Left ventricle myocardium inferior (tissue), 1 donor: Measurements from ENCODE around the gene ACOX3. TPM values are rescaled to one million over a fixed set of nuclear protein-coding genes. Genes with fewer than 3 reads are reported as not detected.

Source experiments
- DNase-seq: peaks from one replicate; pipeline ENCODE4 v3.0.0-alpha.2; 2020
- H3K27ac ChIP-seq: fragments of 200-600 bp; replicated peaks from 2 replicates; pipeline ENCODE4 v1.8.0; 2021
- H3K27me3 ChIP-seq: fragments of 200-600 bp; 2 replicates; pipeline ENCODE4 v1.8.0; 2021; ENCODE audit warnings: low read depth
- H3K36me3 ChIP-seq: fragments of 200-600 bp; 2 replicates; pipeline ENCODE4 v1.8.0; 2021
- H3K4me1 ChIP-seq: fragments of 200-600 bp; 2 replicates; pipeline ENCODE4 v1.8.0; 2021
- H3K4me3 ChIP-seq: fragments of 200-600 bp; 2 replicates; pipeline ENCODE4 v1.8.0; 2021; ENCODE audit warnings: mild to moderate bottlenecking, moderate library complexity
- H3K9me3 ChIP-seq: fragments of 200-600 bp; replicated peaks from 2 replicates; pipeline ENCODE4 v1.8.0; 2021
- intact Hi-C: fragments of 100-400 bp; cut with micrococcal nuclease; formaldehyde crosslinking; loops from one replicate; pipeline ENCODE4 v1.11.0; 2022
- total RNA-seq: library from RNA; stranded (reverse); fragmentation: NEBNext Ultra II Directional; extraction: Animal tissue kit (Norgen Biotek cat#: 25700); gene quantifications from one replicate; pipeline ENCODE4 v1.2.1, GENCODE V29; 2021
- TF ChIP-seq, protein P1 (sequence below): fragments of 200-600 bp; IDR thresholded peaks from 2 replicates; pipeline ENCODE4 v1.8.0; 2021; ENCODE audit warnings: antibody characterized with exemption, mild to moderate bottlenecking, borderline replicate concordance
- donor health status: DM: no; HTN: yes; CAD: no; lungs with severe emphysema.

ACOX3 gene
- total RNA-seq, 1 donor from 2014 or later, result 22.0 TPM

DNA sequence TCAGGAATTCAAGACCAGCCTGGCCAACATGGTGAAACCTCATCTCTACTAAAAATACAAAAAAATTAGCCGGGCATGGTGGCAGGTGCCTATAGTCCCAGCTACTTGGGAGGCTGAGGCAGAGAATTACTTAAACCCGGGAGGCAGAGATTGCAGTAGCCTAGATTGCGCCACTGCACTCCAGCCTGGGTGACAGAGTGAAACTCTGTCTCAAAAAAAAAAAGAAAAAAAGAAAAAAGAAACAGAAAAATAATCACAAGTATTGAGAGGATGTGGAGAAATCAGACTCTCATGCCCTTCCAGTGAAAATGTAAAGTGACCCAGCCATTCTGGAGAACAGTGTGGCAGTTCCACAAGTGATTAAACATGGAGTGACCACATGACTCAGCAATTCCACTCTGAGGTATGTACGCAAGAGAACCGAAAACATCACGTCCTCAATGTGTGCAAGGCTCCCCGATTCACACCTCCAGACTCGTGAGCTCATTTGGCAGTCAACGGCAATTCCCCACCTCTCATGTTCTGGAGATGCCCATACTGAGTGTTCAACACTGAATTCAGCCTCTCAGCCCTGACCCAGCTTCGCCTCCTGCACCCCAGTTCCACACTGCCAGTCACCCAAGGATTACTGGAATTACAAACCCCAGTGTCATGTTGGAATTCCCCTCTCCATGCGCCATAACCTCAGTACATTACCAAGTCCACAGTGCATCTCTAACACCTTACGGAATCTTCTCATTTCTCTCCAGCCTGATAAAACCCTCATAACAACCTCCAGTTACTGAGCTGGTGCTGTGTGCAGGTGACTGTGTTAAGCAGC, 21.1 kb downstream of the ACOX3 start:
- no peaks in the 10 kb centered on the region for H3K27me3 ChIP-seq
- peaks cover 29% of the 10 kb centered on the region for H3K36me3 ChIP-seq
- H3K4me3 ChIP-seq, result no peak overlapping the region
- no peak for DNase-seq
- peak overlapping the region; percentile 73 for H3K27ac ChIP-seq
- intact Hi-C loops, result no loop called here
- peaks cover 2% of the 10 kb centered on the region for H3K9me3 ChIP-seq
- H3K4me1 ChIP-seq, result peaks cover 32% of the 10 kb centered on the region
- TF ChIP-seq, protein P1, sequence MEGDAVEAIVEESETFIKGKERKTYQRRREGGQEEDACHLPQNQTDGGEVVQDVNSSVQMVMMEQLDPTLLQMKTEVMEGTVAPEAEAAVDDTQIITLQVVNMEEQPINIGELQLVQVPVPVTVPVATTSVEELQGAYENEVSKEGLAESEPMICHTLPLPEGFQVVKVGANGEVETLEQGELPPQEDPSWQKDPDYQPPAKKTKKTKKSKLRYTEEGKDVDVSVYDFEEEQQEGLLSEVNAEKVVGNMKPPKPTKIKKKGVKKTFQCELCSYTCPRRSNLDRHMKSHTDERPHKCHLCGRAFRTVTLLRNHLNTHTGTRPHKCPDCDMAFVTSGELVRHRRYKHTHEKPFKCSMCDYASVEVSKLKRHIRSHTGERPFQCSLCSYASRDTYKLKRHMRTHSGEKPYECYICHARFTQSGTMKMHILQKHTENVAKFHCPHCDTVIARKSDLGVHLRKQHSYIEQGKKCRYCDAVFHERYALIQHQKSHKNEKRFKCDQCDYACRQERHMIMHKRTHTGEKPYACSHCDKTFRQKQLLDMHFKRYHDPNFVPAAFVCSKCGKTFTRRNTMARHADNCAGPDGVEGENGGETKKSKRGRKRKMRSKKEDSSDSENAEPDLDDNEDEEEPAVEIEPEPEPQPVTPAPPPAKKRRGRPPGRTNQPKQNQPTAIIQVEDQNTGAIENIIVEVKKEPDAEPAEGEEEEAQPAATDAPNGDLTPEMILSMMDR, result no peak

DNA sequence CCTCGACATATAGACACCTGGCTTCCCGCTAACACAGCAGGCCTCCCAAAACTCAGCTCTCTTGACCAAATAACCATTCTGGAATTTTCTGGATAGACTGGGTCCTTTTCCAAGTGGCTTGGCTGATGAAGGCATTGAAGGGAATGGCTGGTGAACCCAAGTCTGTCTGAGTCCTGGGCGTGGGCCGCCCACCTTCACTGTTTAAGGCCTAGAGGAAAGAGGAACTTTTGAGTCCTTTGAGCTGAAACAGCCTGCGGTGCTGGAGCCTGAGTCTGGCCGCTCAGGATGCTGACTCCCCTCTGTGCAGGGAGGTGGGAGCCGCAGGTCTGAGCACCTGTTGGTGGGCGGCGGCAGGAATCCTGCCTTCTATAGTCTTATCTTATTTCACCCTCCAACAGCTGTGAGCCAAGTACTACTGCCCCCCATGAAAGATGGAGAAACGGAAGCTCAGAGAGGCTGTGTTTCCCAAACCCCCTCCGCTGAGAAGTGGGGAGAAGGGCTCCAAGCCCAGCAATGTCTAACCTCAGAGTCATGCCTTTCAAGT, 23.4 kb downstream of the ACOX3 start:
- H3K27me3 ChIP-seq, result no peaks in the 10 kb centered on the region
- H3K27ac ChIP-seq, result no peak overlapping the region
- TF ChIP-seq, protein P1, result no peak
- intact Hi-C loops, result no loop called here
- H3K9me3 ChIP-seq, result peaks cover 2% of the 10 kb centered on the region
- H3K36me3 ChIP-seq, result peaks cover 35% of the 10 kb centered on the region
- no peak overlapping the region for H3K4me3 ChIP-seq
- peaks cover 15% of the 10 kb centered on the region for H3K4me1 ChIP-seq
- no peak for DNase-seq

DNA sequence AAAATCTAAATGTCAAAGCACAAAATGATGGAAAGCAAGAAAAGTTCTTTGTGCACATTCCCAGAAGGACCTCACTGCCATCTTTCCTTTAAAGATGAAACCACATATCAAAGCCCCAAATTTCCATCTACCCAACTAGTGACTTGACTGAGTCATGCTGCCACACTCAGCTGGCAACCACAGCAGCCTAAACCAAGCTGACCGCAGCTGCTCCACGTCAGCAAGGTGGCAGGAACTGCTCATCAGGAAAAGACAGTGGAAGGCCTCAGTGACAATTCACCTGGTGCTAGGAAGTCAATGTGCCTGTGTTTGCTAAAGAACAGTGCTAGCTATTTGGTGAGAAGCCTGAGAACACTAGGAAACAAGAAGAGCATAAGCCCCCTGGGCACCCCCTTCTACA, 26.1 kb downstream of the ACOX3 start:
- Histone ChIP-seq H3K4me1 (peaks cover 24% of the 10 kb centered on the region), H3K27me3 (no peaks in the 10 kb centered on the region), H3K9me3 (no peaks in the 10 kb centered on the region), H3K36me3 (peaks cover 45% of the 10 kb centered on the region), H3K4me3 (no peak overlapping the region), H3K27ac (no peak overlapping the region)
- intact Hi-C loops, result no loop called here
- no peak for DNase-seq
- TF ChIP-seq, protein P1, result no peak

DNA sequence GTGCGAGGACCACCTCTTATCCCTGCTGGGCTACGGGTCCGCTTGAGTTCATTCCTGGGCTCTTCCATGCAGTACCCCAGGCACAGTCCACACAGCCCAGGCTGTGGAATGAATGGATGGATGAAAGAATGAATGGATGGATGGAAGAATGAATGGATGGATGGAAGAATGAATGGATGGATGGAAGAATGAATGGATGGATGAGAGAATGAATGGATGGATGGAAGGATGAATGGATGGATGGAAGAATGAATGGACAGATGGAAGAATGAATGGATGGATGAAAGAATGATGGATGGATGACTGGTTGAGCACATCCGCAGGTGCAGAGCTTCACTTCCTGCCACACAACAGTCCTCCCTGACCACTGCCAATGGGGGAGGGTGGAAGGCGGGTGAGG, 28.2 kb downstream of the ACOX3 start:
- intact Hi-C loops, result no loop called here
- H3K9me3 ChIP-seq, result no peaks in the 10 kb centered on the region
- H3K4me3 ChIP-seq, result no peak overlapping the region
- peaks cover 30% of the 10 kb centered on the region for H3K4me1 ChIP-seq
- H3K36me3 ChIP-seq, result peaks cover 62% of the 10 kb centered on the region
- DNase-seq, result no peak
- H3K27me3 ChIP-seq, result no peaks in the 10 kb centered on the region
- TF ChIP-seq, protein P1, result no peak
- no peak overlapping the region for H3K27ac ChIP-seq

DNA sequence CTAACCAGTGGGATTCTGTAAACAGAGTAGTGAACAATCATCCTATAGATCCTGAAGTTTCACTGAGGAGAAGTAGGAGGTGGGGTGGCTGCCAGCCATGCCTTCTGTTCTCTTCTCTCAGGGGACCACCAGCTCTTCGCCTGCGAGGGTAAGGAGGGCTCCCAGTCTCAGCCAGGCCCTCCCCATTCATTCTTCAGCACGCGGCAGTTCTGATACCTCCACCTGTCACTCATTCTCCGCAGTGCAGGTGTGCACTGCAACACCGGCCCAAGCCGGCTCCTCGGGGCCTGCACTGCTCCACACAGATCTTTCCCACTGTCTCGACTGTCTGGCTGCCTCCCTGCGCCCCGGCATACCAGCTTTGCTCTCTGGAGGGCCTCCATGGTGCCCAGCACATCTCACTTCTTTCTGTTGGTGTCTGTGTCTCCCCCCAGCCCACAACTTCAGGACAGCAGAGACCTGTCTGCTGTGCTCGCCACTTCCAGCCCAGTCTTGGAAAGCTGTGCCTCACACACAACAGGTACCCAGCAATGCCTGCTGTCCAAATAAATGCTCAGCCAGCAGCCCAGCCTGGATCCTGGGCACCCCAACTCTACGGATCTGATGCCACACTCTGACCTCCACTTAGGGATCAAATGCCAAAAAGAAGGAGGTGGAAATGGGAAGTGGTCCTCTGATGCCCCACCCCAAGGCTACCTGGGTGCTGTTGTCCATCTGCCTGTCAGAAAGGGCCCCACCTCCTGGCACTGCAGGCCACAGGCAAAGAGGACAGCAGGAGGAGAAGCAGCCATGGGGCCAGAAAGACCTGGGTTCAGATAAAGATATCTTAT, 29.0 kb downstream of the ACOX3 start:
- H3K27me3 ChIP-seq, result no peaks in the 10 kb centered on the region
- no peak overlapping the region for H3K4me3 ChIP-seq
- H3K27ac ChIP-seq, result no peak overlapping the region
- DNase-seq, result no peak
- intact Hi-C loops, result no loop called here
- peaks cover 68% of the 10 kb centered on the region for H3K36me3 ChIP-seq
- no peaks in the 10 kb centered on the region for H3K9me3 ChIP-seq
- TF ChIP-seq, protein P1, result no peak
- H3K4me1 ChIP-seq, result peaks cover 33% of the 10 kb centered on the region
